OCI-M2 (cell line): ENCODE data around the gene OSBPL7.
"Not testable (repeated sequence)": the region's sequence is repeated elsewhere in the genome, so short reads cannot be mapped to it uniquely, and the experiment has no call there.

Source experiments
- DNase-seq: peaks from one replicate; lab custom pipeline; 2025; ENCODE audit not compliant: unreplicated experiment; lab: John Stamatoyannopoulos, UW

Gene OSBPL7

GRCh38 chr17:47776330-47777197, 45.0 kb downstream of the OSBPL7 start:
- DNase-seq: no peak

- DNase-seq: no peak
Observed at GRCh38 chr17:47774987-47775580, 46.5 kb downstream of the OSBPL7 start.

- no peak for DNase-seq
Observed at GRCh38 chr17:47774331-47774730, 47.3 kb downstream of the OSBPL7 start.

- not testable (repeated sequence) for DNase-seq
Observed at GRCh38 chr17:47773649-47774048, 47.9 kb downstream of the OSBPL7 start.

- no peak for DNase-seq
Observed at GRCh38 chr17:47763913-47764582, 57.5 kb downstream of the OSBPL7 start.

DNA sequence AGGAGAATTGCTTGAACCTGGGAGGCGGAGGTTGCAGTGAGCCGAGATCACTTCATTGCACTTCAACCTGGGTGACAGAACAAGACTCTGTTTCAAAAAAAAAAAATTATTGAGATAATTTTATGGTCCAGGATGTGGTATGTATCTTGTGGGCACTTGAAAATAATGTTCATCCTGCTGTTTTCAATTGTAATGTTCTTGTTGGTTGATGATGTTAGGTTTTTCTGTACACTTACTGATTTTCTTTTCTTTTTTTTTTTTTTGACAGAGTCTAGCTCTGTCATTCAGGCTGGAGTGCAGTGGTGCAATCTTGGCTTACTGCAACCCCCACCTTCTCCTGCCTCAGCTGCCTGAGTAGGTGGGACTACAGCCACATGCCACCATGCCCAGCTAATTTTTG, 58.9 kb downstream of the OSBPL7 start:
- DNase-seq: no peak

DNA sequence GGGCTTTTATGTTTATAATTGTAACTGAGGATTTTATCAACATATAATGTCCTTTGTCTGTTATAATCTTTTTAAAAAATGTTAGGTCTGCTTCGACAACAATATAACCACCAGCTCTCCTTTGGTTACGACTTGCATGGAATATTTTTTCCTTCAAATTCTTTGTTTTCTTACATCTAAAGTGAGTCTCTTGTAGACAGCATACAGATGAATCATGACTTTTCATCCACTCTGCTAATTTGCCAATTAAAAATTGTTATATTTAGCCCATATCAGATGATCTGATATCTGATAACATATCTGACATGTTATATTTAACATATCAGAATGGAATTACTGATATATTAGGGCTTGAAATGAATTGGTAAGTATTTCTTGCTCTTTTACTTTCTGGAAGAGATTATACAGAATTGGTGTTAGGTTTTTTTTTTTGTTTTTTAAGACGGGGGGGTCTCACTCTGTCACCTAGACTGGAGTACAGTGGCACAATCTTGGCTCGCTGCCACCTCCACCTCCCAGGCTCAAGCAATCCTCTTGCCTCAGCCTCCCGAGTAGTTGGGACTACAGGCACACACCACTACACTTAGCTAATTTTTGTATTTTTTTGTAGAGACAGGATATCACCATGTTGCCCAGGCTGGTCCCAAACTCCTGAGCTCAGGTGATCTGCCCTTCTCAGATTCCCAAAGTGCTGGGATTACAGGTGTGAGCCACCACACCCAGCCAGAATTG, 61.0 kb downstream of the OSBPL7 start:
- DNase-seq: no peak

- no peak for DNase-seq
Observed at GRCh38 chr17:47757386-47757785, 64.2 kb downstream of the OSBPL7 start.
